ENCODE data around the gene DUSP5. TPM values are rescaled to one million over a fixed set of nuclear protein-coding genes. Genes with fewer than 3 reads are reported as not detected.

DUSP5 gene
- total RNA-seq, 4 donors from 2014 or later: 3.8 to 25.7 (median 4.6) TPM

DNA sequence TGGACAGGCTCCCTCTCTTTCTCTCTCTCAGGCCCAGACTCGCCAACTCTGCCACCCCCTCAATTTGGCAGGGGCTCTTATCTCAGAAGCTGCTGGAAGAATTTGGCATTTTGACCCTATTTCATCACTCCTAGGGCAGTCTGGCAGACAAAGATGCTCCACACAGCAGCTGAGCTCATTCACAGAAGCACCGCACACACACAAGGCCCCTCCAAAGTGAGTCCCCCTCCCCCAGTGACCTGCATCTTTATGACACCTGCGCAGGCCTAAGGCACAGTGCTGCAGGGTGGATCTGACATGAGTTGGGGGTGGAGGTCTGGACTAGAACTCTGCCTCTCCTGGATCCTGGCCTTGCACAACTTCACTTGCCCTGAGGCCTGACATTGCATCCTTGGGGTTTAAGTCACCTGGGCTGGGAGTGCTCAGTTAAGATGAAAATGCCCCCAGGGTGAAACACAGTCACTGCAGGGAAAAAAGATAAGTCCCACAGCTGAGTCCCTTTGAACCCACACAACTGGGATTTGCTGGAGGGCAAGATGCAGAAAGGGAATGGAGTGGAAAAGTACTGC lies 41.1 kb upstream of the DUSP5 start:
- Histone ChIP-seq H3K4me1 (peaks cover 0 to 13% (median 5%) of the 10 kb centered on the region in 4 donors), H3K4me3 (no peak overlapping the region), H3K36me3 (no peaks in the 10 kb centered on the region), H3K9me3 (no peaks in the 10 kb centered on the region), H3K27ac (replicated peaks in 1 of 4) (no peak overlapping the region), H3K27me3 (no peaks in the 10 kb centered on the region)
- 79% methylated on average over 2 of the region's 3 CpGs for WGBS
- TF ChIP-seq EP300 (IDR thresholded peaks at IDR 0.05): no peak
- TF ChIP-seq, protein P1, sequence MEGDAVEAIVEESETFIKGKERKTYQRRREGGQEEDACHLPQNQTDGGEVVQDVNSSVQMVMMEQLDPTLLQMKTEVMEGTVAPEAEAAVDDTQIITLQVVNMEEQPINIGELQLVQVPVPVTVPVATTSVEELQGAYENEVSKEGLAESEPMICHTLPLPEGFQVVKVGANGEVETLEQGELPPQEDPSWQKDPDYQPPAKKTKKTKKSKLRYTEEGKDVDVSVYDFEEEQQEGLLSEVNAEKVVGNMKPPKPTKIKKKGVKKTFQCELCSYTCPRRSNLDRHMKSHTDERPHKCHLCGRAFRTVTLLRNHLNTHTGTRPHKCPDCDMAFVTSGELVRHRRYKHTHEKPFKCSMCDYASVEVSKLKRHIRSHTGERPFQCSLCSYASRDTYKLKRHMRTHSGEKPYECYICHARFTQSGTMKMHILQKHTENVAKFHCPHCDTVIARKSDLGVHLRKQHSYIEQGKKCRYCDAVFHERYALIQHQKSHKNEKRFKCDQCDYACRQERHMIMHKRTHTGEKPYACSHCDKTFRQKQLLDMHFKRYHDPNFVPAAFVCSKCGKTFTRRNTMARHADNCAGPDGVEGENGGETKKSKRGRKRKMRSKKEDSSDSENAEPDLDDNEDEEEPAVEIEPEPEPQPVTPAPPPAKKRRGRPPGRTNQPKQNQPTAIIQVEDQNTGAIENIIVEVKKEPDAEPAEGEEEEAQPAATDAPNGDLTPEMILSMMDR (IDR thresholded peaks at IDR 0.05): no peak
- no peak for TF ChIP-seq POLR2A (IDR thresholded peaks at IDR 0.05; ENCODE audit: low read depth)
- no peak for TF ChIP-seq POLR2AphosphoS5 (IDR thresholded peaks at IDR 0.05)
- DNase-seq (ENCODE audit: extremely low spot score): no peak
- intact Hi-C loops (cut with DNase I): no loop called here

DNA sequence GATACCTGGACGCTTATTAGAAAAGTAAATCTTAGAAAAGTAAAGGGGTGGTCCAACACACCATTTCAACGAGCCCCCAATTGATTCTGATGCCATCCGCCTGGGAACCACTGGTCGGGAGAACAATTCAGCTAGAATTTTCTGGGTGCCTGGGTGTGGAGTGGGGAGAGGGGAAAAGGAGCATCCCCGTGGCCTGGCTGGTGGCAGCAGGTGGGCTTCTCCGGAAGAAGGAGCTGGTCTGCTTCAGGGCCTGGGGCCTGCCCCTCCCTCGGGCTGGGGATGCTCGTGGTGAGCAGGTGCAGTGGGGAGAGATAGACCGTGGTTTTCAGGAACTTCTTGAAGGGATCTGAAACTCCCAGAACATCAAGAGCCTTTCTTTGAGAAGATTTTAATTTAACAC lies 39.9 kb upstream of the DUSP5 start:
- Histone ChIP-seq H3K4me1 (peaks cover 0 to 13% (median 5%) of the 10 kb centered on the region in 4 donors), H3K4me3 (no peak overlapping the region), H3K27me3 (no peaks in the 10 kb centered on the region), H3K9me3 (no peaks in the 10 kb centered on the region), H3K36me3 (no peaks in the 10 kb centered on the region), H3K27ac (replicated peaks in 1 of 4) (peak overlapping the region in 1 of 4 donors; percentile 32)
- TF ChIP-seq POLR2A (IDR thresholded peaks at IDR 0.05; ENCODE audit: low read depth) (no peak), POLR2AphosphoS5 (IDR thresholded peaks at IDR 0.05) (no peak), EP300 (IDR thresholded peaks at IDR 0.05) (no peak)
- TF ChIP-seq, protein P1 (IDR thresholded peaks at IDR 0.05): no peak
- no peak for DNase-seq (ENCODE audit: extremely low spot score)
- WGBS: 87% methylated on average over 9 of the region's 9 CpGs
- intact Hi-C loops (cut with DNase I): no loop called here

DNA sequence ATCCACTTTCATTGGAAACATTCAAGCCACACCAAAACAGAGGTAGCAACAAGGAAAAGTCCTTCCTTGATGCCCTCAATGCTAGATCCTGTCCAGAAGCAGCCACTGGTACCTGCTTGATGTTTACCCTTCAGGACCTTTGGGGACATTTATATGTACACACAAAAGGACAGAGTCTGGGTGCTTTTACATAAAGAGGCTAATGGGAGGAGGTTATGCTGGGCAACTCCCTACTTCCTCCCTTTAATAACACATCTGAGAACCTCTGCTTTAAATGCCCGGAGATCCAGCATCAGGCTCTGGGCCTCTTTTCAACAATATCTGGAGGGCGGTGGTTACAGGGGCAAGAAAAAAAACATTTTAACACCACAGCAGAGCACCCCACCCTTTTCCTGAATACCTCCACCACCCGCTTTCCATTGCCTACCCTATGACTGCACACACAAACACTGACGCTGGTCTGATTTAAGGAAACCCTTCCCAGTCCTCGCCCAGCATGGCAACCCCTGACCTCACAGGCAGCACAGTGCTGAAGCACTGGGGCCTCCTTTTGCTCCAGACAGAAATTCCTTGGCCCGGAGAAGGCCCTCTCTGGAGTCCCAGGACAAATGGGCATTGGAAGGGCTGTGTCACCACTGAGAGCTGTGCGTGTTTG lies 39.3 kb upstream of the DUSP5 start:
- H3K27ac ChIP-seq (replicated peaks in 1 of 4): peak overlapping the region in 2 of 4 donors; percentile 32 to 44
- TF ChIP-seq POLR2AphosphoS5 (IDR thresholded peaks at IDR 0.05) (peak in 1 of 2 donors; percentile 26), EP300 (IDR thresholded peaks at IDR 0.05) (no peak)
- TF ChIP-seq, protein P1 (IDR thresholded peaks at IDR 0.05): no peak
- H3K36me3 ChIP-seq: no peaks in the 10 kb centered on the region
- 82% methylated on average over 6 of the region's 7 CpGs for WGBS
- no peaks in the 10 kb centered on the region for H3K27me3 ChIP-seq
- no peaks in the 10 kb centered on the region for H3K9me3 ChIP-seq
- peaks cover 0 to 13% (median 5%) of the 10 kb centered on the region in 4 donors for H3K4me1 ChIP-seq
- no peak overlapping the region for H3K4me3 ChIP-seq
- intact Hi-C loops (cut with DNase I): no loop called here
- DNase-seq (ENCODE audit: extremely low spot score): no peak

DNA sequence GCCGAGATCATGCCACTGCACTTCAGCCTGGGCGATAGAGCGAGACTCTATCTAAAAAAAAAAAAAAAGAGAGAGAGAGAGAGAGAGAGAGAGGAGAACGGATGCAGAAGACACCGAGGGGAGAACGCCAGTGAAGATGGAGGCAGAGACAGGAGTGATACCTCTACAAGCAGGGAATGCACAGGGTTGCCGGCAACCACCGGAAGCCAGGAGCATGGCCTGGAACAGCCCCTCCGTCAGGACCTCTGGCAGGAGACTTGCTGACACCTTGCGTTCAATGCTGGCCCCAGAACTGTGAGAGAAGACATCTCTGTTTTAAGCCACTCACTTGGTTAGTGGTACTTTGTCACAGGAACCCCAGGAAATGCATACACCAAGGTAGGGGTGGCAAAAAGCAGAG lies 38.1 kb upstream of the DUSP5 start:
- intact Hi-C loops (cut with DNase I): no loop called here
- Histone ChIP-seq H3K9me3 (no peaks in the 10 kb centered on the region), H3K36me3 (no peaks in the 10 kb centered on the region), H3K27me3 (no peaks in the 10 kb centered on the region), H3K4me3 (no peak overlapping the region), H3K27ac (replicated peaks in 1 of 4) (no peak overlapping the region), H3K4me1 (peaks cover 0 to 13% (median 5%) of the 10 kb centered on the region in 4 donors)
- TF ChIP-seq EP300 (IDR thresholded peaks at IDR 0.05) (no peak), POLR2AphosphoS5 (IDR thresholded peaks at IDR 0.05) (no peak), POLR2A (IDR thresholded peaks at IDR 0.05; ENCODE audit: low read depth) (no peak)
- 93% methylated on average over 10 of the region's 10 CpGs for WGBS
- DNase-seq (ENCODE audit: extremely low spot score): no peak

DNA sequence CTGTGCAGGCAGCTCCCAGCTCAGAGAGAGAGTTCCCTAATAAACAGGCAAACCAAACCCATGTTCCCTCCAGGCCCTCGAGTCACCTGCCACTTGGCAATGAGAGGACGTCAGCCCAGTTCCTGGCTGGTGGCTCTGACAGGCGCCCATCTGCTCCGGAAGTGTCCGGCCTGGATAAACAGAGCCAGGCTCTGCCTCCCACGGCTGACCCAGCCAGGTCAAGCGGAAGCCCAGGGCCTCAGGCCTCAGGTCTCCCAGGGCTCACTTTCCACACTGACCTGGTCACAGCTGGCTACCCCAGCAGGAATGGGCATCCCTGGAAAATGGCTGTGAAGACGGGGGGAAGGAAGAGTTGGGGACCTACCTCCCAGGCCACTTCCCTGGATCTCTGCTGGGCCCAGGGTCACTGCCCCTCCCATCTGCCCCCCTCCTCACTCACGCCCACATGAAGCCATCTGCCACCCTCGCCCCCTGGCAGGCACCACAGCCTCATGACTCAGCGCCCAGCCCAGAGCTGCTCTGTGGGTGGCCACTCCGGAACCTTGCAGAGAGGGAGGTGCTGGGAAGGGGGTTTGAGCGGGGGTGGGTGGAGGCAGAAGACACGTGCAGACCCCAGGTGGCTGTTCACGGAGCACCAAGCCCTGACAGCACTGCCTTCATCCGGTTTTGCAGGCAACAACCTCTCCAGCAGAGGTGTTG lies 37.4 kb upstream of the DUSP5 start:
- no peak for DNase-seq (ENCODE audit: extremely low spot score)

More for the DNA sequence above, 37.4 kb upstream of the DUSP5 start:
- H3K27me3 ChIP-seq: no peaks in the 10 kb centered on the region
- H3K27ac ChIP-seq (replicated peaks in 1 of 4): no peak overlapping the region
- no peak overlapping the region for H3K4me3 ChIP-seq
- WGBS: 69% methylated on average over 6 of the region's 16 CpGs
- H3K36me3 ChIP-seq: no peaks in the 10 kb centered on the region
- H3K4me1 ChIP-seq: peaks cover 0 to 13% (median 5%) of the 10 kb centered on the region in 4 donors
- TF ChIP-seq POLR2A (IDR thresholded peaks at IDR 0.05; ENCODE audit: low read depth) (no peak), POLR2AphosphoS5 (IDR thresholded peaks at IDR 0.05) (peak in 1 of 2 donors; percentile 32)
- TF ChIP-seq, protein P1 (IDR thresholded peaks at IDR 0.05): no peak
- H3K9me3 ChIP-seq: no peaks in the 10 kb centered on the region
- intact Hi-C loops (cut with DNase I): no loop called here
